Measurements from ENCODE around the gene PCDH7. TPM values are rescaled to one million over a fixed set of nuclear protein-coding genes. Genes with fewer than 3 reads are reported as not detected.

PCDH7 gene
- total RNA-seq, 1 experiment from 2014 or later, result 16.8 TPM

GRCh38 chr4:30722359-30723200 lies 2.4 kb downstream of the PCDH7 start:
- Mint-ChIP-seq H3K27me3 (ENCODE audit: low read depth) (peaks cover 60% of the 10 kb centered on the region), H3K4me1 (peaks cover 43% of the 10 kb centered on the region in 2 experiments), H3K4me3 (peak overlapping the region; percentile 72 to 83), H3K36me3 (ENCODE audit: insufficient read depth in 1 of 3, low read depth in 3 of 3) (peaks cover 0 to 22% (median 17%) of the 10 kb centered on the region in 3 experiments; a peak in 6 of 7 replicates), H3K27ac (peak overlapping the region in 1 of 3 experiments; percentile 46; a peak in 1 of 7 replicates), H3K9me3 (no peaks in the 10 kb centered on the region; a peak in 2 of 5 replicates)
- Histone ChIP-seq H3K27ac (ENCODE audit: insufficient read length, low read depth, low read length) (no peak overlapping the region), H3K14ac (ENCODE audit: insufficient read depth, low read length) (no peak overlapping the region; the same call in 1 of the 2 replicates), H3K9me3 (ENCODE audit: control insufficient read depth, low read depth, low read length) (no peaks in the 10 kb centered on the region), H3K4ac (ENCODE audit: low read depth, low read length) (no peak overlapping the region), H4K5ac (ENCODE audit: insufficient read length, low read depth, low read length) (no peak overlapping the region), H3K23me2 (ENCODE audit: insufficient read length, low read depth, low read length, poor library complexity, severe bottlenecking) (peaks cover 50% of the 10 kb centered on the region), H2BK5ac (ENCODE audit: insufficient read length, low read length) (no peak overlapping the region), H4K8ac (replicated peaks; ENCODE audit: insufficient read length, low read depth, low read length) (no peak overlapping the region), H2BK12ac (ENCODE audit: insufficient read length, low read depth, low read length) (no peak overlapping the region), H3K4me2 (ENCODE audit: insufficient read depth, insufficient read length, low read length) (peak overlapping the region; percentile 82), H4K91ac (ENCODE audit: insufficient read length, low read depth, low read length) (no peak overlapping the region), H3K9ac (ENCODE audit: extremely low read depth, insufficient read length, low read length) (no peak overlapping the region), H3T11ph (ENCODE audit: low read length) (no peak overlapping the region), H2BK15ac (ENCODE audit: low read depth, low read length) (no peak overlapping the region), H4K20me1 (ENCODE audit: control insufficient read depth, insufficient read depth, insufficient read length) (peaks cover 6% of the 10 kb centered on the region), H3K27me3 (ENCODE audit: insufficient read depth, low read length) (peaks cover 23% of the 10 kb centered on the region), H2BK120ac (ENCODE audit: low read depth, low read length, poor library complexity, severe bottlenecking) (no peak overlapping the region), H3K79me2 (ENCODE audit: insufficient read depth, low read length) (no peaks in the 10 kb centered on the region), H3K56ac (ENCODE audit: insufficient read length, low read depth, low read length) (no peak overlapping the region), H3K18ac (ENCODE audit: insufficient read length, low read depth, low read length) (no peak overlapping the region), H2AK5ac (ENCODE audit: insufficient read length, low read length) (no peak overlapping the region), H3K79me1 (ENCODE audit: insufficient read depth, low read depth, low read length, poor library complexity, severe bottlenecking) (no peaks in the 10 kb centered on the region), H2AFZ (ENCODE audit: low read length) (no peak overlapping the region), H3K23ac (ENCODE audit: insufficient read length, low read depth, low read length) (no peak overlapping the region), H2BK20ac (ENCODE audit: low read depth, low read length, poor library complexity, severe bottlenecking) (no peak overlapping the region), H3K4me1 (ENCODE audit: insufficient read depth, low read length) (0 out of 2 replicates have a peak, but pooled peaks cover 3% of the 10 kb centered on the region)
- TF ChIP-seq, protein P1, sequence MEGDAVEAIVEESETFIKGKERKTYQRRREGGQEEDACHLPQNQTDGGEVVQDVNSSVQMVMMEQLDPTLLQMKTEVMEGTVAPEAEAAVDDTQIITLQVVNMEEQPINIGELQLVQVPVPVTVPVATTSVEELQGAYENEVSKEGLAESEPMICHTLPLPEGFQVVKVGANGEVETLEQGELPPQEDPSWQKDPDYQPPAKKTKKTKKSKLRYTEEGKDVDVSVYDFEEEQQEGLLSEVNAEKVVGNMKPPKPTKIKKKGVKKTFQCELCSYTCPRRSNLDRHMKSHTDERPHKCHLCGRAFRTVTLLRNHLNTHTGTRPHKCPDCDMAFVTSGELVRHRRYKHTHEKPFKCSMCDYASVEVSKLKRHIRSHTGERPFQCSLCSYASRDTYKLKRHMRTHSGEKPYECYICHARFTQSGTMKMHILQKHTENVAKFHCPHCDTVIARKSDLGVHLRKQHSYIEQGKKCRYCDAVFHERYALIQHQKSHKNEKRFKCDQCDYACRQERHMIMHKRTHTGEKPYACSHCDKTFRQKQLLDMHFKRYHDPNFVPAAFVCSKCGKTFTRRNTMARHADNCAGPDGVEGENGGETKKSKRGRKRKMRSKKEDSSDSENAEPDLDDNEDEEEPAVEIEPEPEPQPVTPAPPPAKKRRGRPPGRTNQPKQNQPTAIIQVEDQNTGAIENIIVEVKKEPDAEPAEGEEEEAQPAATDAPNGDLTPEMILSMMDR (conservative IDR thresholded peaks at IDR 0.05), result no peak
- no CpG with 5 or more reads among the region's 77 CpGs for WGBS (ENCODE audit: extremely low coverage, insufficient read length, low lambda C conversion rate)
- DNase-seq, result peak; percentile 41

Measured in H9 (cell line).